ENCODE data around the gene SLC12A7. TPM values are rescaled to one million over a fixed set of nuclear protein-coding genes. Genes with fewer than 3 reads are reported as not detected.
A peak's percentile ranks its signal among the peaks of the same experiment; 100 is the strongest.
"Not testable (repeated sequence)": the region's sequence is repeated elsewhere in the genome, so short reads cannot be mapped to it uniquely, and the experiment has no call there.

SLC12A7 gene
- total RNA-seq, 1 donor from 2014 or later, result 49.5 TPM

DNA sequence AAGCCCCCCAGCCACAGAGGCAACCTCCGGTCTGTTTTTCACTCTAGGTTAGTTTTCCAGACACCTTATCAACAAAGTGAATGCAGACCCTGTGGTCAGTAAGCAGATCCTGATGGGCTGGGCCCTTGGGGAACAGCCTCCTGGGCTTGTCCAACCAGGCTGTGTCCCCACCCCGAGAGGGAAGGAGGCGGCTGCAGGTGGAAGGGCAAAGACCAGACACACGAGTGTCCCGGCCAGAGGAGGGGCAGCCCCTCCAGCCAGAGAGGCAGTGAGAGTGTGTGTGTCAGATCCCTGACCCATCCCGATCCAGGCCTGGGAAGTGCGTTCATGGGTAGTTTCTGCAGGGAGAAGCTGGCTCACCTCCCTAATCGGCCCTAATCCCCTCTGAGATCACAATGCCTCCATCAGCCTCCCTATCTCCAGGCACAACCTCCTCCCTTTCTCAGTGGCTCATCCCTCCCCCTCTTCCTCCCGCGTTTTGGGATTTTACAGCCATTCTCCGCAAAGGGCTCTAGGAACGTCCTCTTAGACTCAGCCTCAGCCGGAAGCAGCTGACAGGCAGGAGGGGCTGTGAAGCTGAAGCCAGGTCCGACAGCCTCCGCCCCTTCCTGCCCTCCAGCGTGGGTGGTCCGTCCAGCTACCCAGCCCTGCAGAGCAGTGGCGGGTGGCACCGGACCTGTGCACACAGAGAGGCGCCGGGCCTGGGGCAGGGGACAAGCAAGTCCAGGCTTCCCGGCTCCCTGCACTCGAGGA, 9.7 kb downstream of the SLC12A7 start:
- no peaks in the 10 kb centered on the region for H3K27me3 ChIP-seq (ENCODE audit: low read depth)
- ATAC-seq (peak in 1 of 2 donors; percentile 2), DNase-seq (no peak)
- TF ChIP-seq, protein P1, sequence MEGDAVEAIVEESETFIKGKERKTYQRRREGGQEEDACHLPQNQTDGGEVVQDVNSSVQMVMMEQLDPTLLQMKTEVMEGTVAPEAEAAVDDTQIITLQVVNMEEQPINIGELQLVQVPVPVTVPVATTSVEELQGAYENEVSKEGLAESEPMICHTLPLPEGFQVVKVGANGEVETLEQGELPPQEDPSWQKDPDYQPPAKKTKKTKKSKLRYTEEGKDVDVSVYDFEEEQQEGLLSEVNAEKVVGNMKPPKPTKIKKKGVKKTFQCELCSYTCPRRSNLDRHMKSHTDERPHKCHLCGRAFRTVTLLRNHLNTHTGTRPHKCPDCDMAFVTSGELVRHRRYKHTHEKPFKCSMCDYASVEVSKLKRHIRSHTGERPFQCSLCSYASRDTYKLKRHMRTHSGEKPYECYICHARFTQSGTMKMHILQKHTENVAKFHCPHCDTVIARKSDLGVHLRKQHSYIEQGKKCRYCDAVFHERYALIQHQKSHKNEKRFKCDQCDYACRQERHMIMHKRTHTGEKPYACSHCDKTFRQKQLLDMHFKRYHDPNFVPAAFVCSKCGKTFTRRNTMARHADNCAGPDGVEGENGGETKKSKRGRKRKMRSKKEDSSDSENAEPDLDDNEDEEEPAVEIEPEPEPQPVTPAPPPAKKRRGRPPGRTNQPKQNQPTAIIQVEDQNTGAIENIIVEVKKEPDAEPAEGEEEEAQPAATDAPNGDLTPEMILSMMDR (IDR thresholded peaks at IDR 0.05), result no peak
- no peak overlapping the region for H3K4me3 ChIP-seq
- H3K4me1 ChIP-seq, result peaks cover 55% of the 10 kb centered on the region
- intact Hi-C loops (cut with DNase I), result no loop called here
- no peaks in the 10 kb centered on the region for H3K9me3 ChIP-seq
- peak overlapping the region; percentile 46 for H3K27ac ChIP-seq
- no peaks in the 10 kb centered on the region for H3K36me3 ChIP-seq

DNA sequence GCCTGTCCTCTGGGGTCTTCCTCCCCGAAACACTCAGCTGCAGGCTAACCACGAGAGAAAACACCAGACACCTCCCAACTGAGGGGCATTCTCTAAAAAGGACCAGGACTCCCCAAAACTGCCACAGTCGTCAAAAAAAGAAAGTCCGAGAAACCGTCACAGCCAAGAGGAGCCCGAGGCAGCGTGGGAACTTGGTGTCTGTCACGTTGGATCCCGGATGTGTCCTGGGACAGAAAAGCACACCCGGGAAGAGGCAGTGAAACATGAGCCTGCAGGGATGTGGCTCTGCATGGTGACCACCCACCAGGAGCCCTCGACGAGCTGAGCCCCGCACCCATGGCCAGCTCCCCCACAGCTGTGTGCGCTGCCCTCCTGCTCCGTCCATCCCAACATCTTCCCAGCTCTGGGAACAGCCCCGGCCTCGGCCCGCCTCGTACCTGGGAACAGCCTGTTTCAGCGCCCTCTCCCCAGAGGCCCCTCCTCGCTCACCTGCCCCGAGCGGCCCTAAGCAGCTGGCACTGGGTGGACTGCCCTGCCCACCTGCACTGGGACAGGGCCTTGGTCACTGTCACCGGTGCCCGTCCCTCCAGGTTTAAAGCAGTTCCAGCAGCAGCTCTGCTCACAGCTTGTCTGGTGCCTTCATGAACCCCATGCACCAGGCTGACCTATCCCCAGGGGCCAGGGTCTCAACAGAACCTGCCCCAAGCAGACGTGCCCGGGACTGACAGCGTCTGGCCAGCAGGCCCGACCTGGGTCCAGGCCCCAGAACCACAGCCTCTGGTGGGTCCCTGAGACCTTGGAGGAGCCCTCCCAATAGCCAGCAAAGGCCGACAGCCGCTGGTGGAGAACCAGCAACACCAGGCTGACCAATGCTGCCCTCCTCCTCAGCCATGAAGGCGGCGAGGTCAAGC, 10.9 kb downstream of the SLC12A7 start:
- Histone ChIP-seq H3K4me1 (peaks cover 45% of the 10 kb centered on the region), H3K9me3 (no peaks in the 10 kb centered on the region), H3K27ac (no peak overlapping the region), H3K4me3 (no peak overlapping the region), H3K36me3 (peaks cover 3% of the 10 kb centered on the region), H3K27me3 (ENCODE audit: low read depth) (no peaks in the 10 kb centered on the region)
- ATAC-seq (no peak), DNase-seq (no peak)
- TF ChIP-seq, protein P1 (IDR thresholded peaks at IDR 0.05), result no peak
- intact Hi-C loops (cut with DNase I), result no loop called here

DNA sequence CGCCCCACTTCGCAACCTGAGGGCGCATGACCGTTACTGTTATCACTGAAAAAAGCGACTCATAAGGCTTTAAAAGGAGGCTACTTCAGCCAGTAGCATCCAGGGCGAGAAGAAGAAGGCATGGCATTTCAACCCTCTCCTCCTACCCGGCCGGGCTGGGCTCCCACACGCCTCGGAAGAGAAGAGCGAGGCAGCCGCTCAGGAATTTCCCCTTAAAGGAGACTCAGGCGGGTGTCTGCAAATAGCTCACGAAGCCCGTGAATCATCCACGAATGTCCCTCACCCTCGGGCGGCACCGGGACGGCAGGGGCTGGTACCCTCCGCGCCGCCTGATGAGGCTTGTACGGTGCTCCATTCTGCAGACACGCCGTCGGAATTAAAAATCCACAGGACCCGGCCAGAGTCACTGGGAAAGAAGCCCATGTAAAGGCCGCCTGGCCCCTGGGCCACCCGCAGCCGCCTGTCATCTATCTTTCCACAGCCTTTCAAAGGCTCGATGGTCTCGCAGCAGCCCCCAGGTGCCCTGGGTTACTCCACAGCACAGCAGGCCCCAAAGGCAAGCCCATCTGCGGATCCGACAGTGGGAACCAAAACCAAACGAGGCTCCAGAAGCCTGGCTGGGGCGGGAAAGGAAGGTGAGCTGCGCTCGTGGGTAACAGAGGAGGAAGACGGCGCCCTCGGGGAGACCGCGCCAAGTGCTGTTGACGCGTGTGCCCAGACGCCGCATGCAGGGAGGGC, 11.8 kb downstream of the SLC12A7 start:
- no peaks in the 10 kb centered on the region for H3K9me3 ChIP-seq
- TF ChIP-seq, protein P1 (IDR thresholded peaks at IDR 0.05), result no peak
- H3K4me1 ChIP-seq, result peaks cover 36% of the 10 kb centered on the region
- H3K4me3 ChIP-seq, result no peak overlapping the region
- no peaks in the 10 kb centered on the region for H3K27me3 ChIP-seq (ENCODE audit: low read depth)
- ATAC-seq (no peak), DNase-seq (no peak)
- peaks cover 11% of the 10 kb centered on the region for H3K36me3 ChIP-seq
- intact Hi-C loops (cut with DNase I), result no loop called here
- no peak overlapping the region for H3K27ac ChIP-seq

DNA sequence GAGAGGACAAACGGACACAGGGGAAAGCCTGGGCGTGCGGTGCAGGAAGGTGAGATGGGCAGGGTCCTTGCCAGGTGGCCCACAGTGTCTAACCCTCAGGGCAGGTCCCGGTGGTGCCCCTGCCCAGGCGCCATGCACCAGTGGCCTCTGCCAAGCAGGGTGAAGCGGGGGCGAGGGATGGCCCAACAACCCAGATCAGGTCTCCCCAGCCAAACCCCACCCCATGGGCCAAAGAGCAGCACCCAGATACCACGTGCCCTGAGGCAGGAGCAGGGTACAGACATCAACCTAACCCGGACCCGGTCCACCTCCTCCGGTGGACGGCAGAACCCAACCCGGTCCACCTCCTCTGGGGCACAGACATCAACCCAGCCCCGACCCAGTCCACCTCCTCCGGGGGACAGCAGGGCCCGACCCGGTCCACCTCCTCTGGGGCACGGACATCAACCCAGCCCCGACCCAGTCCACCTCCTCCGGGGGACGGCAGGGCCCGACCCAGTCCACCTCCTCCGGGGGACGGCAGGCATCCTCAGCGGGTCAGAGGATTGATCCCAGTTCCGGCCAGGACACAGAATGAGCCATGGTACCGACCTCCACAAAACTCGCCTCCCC, 12.8 kb downstream of the SLC12A7 start:
- no peaks in the 10 kb centered on the region for H3K9me3 ChIP-seq
- peaks cover 26% of the 10 kb centered on the region for H3K4me1 ChIP-seq
- no peak overlapping the region for H3K4me3 ChIP-seq
- peak; percentile 45 to 53 for ATAC-seq
- no peaks in the 10 kb centered on the region for H3K27me3 ChIP-seq (ENCODE audit: low read depth)
- TF ChIP-seq, protein P1 (IDR thresholded peaks at IDR 0.05), result no peak
- intact Hi-C loops (cut with DNase I), result no loop called here
- H3K27ac ChIP-seq, result no peak overlapping the region
- DNase-seq, result no peak
- H3K36me3 ChIP-seq, result peaks cover 14% of the 10 kb centered on the region

DNA sequence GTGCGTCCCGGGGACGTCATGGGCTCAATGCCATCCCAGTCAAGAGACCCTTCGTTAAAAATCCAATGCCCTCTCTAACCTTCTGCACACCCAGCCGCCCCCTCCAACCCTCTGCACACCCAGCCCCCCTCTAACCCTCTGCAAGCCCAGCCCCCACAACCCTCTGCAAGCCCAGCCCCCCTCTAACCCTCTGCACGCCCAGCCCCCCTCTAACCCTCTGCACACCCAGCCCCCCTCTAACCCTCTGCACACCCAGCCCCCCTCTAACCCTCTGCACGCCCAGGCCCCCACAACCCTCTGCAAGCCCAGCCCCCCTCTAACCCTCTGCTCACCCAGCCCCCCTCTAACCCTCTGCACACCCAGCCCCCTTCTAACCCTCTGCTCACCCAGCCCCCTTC, 13.9 kb downstream of the SLC12A7 start:
- H3K27me3 ChIP-seq (ENCODE audit: low read depth); intact Hi-C loops (cut with DNase I); ATAC-seq; H3K9me3 ChIP-seq; DNase-seq; H3K4me3 ChIP-seq; H3K27ac ChIP-seq: not testable (repeated sequence)
- H3K36me3 ChIP-seq, result peaks cover 25% of the 10 kb centered on the region
- peaks cover 15% of the 10 kb centered on the region for H3K4me1 ChIP-seq
